ENCODE measurements around the gene DBN1. TPM values are rescaled to one million over a fixed set of nuclear protein-coding genes. Genes with fewer than 3 reads are reported as not detected.
A peak's percentile ranks its signal among the peaks of the same experiment; 100 is the strongest.

The DBN1 gene
- total RNA-seq, 1 donor from 2014 or later: 34.6 TPM

DNA sequence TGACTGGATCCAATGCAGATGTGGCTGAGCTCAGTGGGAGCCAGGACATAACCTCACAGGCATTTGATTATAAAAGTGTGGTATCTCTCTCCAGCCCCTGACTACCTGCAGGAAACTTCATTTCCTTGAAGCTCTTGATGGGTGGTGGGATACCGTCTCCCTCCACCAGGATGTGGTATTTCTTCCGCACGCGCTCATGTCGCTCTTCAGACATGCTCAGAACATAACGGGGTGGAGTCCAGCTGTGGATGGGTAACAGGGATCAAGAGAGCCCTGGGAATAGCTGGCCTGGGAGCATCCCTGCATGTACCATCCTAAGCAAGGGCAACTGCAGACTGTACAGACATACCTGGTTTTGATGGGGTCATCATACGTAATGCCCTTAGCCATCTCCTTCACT lies 42.1 kb upstream of the DBN1 start:
- Histone ChIP-seq H3K4me3 (peak overlapping the region; percentile 95), H3K9me3 (no peaks in the 10 kb centered on the region), H3K27ac (no peak overlapping the region), H3K36me3 (peaks cover 67% of the 10 kb centered on the region), H3K27me3 (no peaks in the 10 kb centered on the region), H3K4me1 (peaks cover 8% of the 10 kb centered on the region)
- intact Hi-C loops (cut with DNase I): no loop called here
- ATAC-seq (no peak), DNase-seq (no peak)
- TF ChIP-seq, protein P1, sequence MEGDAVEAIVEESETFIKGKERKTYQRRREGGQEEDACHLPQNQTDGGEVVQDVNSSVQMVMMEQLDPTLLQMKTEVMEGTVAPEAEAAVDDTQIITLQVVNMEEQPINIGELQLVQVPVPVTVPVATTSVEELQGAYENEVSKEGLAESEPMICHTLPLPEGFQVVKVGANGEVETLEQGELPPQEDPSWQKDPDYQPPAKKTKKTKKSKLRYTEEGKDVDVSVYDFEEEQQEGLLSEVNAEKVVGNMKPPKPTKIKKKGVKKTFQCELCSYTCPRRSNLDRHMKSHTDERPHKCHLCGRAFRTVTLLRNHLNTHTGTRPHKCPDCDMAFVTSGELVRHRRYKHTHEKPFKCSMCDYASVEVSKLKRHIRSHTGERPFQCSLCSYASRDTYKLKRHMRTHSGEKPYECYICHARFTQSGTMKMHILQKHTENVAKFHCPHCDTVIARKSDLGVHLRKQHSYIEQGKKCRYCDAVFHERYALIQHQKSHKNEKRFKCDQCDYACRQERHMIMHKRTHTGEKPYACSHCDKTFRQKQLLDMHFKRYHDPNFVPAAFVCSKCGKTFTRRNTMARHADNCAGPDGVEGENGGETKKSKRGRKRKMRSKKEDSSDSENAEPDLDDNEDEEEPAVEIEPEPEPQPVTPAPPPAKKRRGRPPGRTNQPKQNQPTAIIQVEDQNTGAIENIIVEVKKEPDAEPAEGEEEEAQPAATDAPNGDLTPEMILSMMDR (IDR thresholded peaks at IDR 0.05): no peak

DNA sequence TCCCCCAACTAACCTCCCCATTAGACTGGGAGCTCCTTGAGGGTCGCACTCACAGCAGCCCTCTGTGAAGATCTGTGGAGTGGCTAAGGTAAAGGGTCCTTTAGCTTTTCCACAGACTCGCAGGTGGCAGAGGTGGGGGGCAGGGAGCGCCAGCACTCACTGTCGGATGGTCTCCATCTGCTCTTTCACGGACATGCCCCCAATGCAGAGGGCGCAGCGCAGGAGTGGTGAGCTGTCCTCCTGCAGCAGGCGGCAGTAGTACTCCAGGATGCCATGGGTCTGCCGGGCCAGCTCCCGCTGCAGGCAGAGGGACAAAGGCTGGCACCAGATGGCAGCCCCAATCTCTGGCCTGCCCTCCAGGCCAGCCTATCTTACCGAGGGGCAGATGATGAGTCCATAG lies 41.1 kb upstream of the DBN1 start:
- no peak for ATAC-seq
- H3K9me3 ChIP-seq: no peaks in the 10 kb centered on the region
- TF ChIP-seq, protein P1 (IDR thresholded peaks at IDR 0.05): no peak
- peaks cover 60% of the 10 kb centered on the region for H3K36me3 ChIP-seq
- H3K4me1 ChIP-seq: peaks cover 8% of the 10 kb centered on the region
- H3K4me3 ChIP-seq: no peak overlapping the region
- H3K27ac ChIP-seq: no peak overlapping the region
- DNase-seq: no peak
- no peaks in the 10 kb centered on the region for H3K27me3 ChIP-seq
- intact Hi-C loops (cut with DNase I): no loop called here

DNA sequence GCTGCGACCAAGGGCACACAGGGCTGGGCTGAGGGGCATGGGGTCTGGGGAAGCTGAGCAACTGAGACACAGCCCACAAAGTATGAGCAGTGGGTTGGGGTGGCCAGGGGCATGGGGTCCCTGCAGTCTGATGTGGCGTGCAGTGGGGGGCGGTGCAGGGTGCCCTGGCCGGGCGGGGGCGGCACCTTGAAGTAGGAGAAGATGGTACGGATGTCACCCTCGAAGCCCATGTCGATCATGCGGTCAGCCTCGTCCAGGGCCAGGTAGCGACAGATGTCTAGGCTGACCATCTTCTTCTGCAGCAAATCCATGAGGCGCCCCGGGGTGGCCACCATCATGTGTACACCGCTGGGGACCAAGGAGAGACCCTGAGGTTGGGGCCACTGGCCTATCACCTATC lies 40.1 kb upstream of the DBN1 start:
- no peak overlapping the region for H3K4me3 ChIP-seq
- TF ChIP-seq, protein P1 (IDR thresholded peaks at IDR 0.05): no peak
- DNase-seq (no peak), ATAC-seq (no peak)
- no peaks in the 10 kb centered on the region for H3K9me3 ChIP-seq
- H3K27me3 ChIP-seq: no peaks in the 10 kb centered on the region
- intact Hi-C loops (cut with DNase I): no loop called here
- H3K4me1 ChIP-seq: peaks cover 8% of the 10 kb centered on the region
- no peak overlapping the region for H3K27ac ChIP-seq
- H3K36me3 ChIP-seq: peaks cover 55% of the 10 kb centered on the region

DNA sequence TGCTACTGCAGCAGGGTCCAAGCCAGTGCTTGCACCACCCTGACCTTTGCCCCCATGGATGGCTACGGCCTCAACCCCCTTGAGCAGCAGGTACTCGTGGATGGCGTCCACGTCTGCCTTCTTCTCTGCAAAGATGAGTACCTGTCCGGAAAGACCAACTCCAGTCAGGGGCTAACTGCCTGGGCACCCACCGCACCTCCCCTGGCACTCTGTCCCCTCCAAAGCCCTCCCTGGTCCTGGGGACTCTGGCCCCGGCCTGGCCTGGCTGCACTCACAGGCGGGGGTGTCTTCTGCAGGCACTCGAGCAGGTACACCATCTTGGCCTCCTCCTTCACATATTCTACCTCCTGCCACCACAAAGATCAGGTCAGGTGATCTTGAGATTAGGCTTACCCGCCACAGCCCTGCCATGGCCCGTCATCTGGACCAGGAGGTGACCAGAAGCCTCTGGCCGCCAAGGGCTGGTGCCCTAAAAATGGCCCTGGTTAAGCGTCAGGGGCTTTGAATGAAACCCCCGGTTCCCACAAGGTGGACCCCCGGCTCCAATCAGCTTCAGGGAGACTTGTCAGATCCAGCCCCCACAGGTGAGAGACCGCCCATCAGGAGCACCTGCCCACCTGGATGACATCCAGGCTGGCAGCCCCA lies 39.4 kb upstream of the DBN1 start:
- H3K9me3 ChIP-seq: no peaks in the 10 kb centered on the region
- H3K27ac ChIP-seq: no peak overlapping the region
- no peak for DNase-seq
- peaks cover 8% of the 10 kb centered on the region for H3K4me1 ChIP-seq
- intact Hi-C loops (cut with DNase I): no loop called here
- no peaks in the 10 kb centered on the region for H3K27me3 ChIP-seq
- no peak overlapping the region for H3K4me3 ChIP-seq
- H3K36me3 ChIP-seq: peaks cover 55% of the 10 kb centered on the region
- ATAC-seq: no peak
- TF ChIP-seq, protein P1 (IDR thresholded peaks at IDR 0.05): no peak

DNA sequence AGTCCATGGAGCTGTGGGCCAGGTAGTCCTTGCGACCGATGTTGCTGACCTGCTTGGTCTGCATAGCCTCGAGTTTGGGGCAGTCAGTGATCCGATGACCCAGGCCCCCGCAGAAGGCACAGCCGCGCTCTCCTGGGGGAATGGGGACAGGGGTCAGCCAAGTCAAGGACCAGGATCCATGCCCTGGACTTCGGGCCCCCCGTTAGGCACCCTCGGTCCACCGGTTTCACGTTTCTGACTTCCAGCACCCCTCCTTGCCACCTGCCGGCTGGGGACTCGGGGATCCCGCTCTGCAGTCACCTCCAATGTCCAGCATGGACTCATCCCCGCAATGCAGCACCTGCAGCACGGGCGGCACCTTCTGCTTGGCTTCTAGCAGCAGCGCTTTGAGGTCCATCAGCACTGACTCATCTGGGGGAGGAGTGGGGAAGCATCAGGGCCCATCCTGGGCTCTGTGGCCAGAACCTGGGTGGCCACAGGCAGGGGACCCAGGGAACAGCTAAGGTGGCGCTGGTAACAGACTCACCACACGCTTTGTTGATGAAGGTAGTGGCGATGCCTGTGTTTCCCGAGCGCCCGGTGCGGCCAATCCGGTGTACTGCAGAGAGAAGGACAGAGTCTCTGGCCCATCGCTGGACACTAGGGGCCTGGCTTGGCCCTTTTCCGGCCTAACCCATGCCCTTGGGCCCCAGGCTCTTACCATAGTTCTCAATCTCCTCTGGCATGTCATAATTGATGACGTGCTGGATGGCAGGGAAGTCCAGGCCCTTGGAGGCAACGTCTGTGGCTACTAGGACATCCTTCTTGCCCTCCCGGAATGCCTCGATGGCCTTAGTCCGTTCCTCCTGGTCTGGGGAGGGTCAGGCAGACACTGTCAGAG lies 38.6 kb upstream of the DBN1 start:
- no peak for ATAC-seq
- TF ChIP-seq, protein P1 (IDR thresholded peaks at IDR 0.05): no peak
- peaks cover 8% of the 10 kb centered on the region for H3K4me1 ChIP-seq
- no peak for DNase-seq
- H3K36me3 ChIP-seq: peaks cover 55% of the 10 kb centered on the region
- no peaks in the 10 kb centered on the region for H3K9me3 ChIP-seq
- H3K4me3 ChIP-seq: no peak overlapping the region
- no peak overlapping the region for H3K27ac ChIP-seq
- intact Hi-C loops (cut with DNase I): no loop called here
- H3K27me3 ChIP-seq: no peaks in the 10 kb centered on the region

Data from upper lobe of right lung (tissue), 1 donor.